SU-DHL-6 (cell line): ENCODE data around the gene ALPK3.

ENCODE experiments used
- H2AFZ ChIP-seq: fragments of 200-600 bp; sonication (generic); 2 replicates; pipeline ENCODE4 v1.6.1; 2014; ENCODE audit warnings: low read depth, mild to moderate bottlenecking, moderate library complexity, mixed read lengths, antibody characterized with exemption, low read length; ENCODE audit not compliant: severe bottlenecking
- H3F3A ChIP-seq: fragments of 200-600 bp; shearing (Covaris generic); 2 replicates; pipeline ENCODE4 v1.6.0; 2016; ENCODE audit warnings: antibody characterized with exemption, mild to moderate bottlenecking; ENCODE audit not compliant: insufficient read depth
- H3K27ac ChIP-seq: fragments of 200-600 bp; sonication (generic); 2 replicates; pipeline ENCODE4 v1.5.1; 2016; ENCODE audit warnings: low read depth, mild to moderate bottlenecking, low read length, moderate library complexity, mixed read lengths
- H3K27me3 ChIP-seq: fragments of 200-600 bp; sonication (generic), shearing (Covaris generic); 2 replicates; pipeline ENCODE4 v1.6.0; 2014; ENCODE audit warnings: mild to moderate bottlenecking, low read length
- H3K36me3 ChIP-seq: fragments of 200-600 bp; sonication (generic); 2 replicates; pipeline ENCODE4 v1.6.1; 2014; ENCODE audit warnings: mild to moderate bottlenecking, low read length, mixed read lengths
- H3K4me2 ChIP-seq: fragments of 300-600, 200-600 bp; shearing (Covaris generic), sonication (generic); 2 replicates; pipeline ENCODE4 v1.6.0; 2014; ENCODE audit warnings: low read length, low read depth, mild to moderate bottlenecking; ENCODE audit not compliant: poor library complexity, severe bottlenecking
- H3K4me3 ChIP-seq: fragments of 200-600 bp; sonication (generic); 2 replicates; pipeline ENCODE4 v1.5.1; 2014; ENCODE audit warnings: antibody characterized with exemption, low read length, mild to moderate bottlenecking, mixed read lengths; ENCODE audit not compliant: insufficient read depth, poor library complexity, severe bottlenecking
- H3K79me2 ChIP-seq: fragments of 200-600 bp; sonication (generic); 2 replicates; pipeline ENCODE4 v1.6.1; 2014; ENCODE audit warnings: mild to moderate bottlenecking, low read length, moderate library complexity; ENCODE audit not compliant: insufficient read depth
- H3K9ac ChIP-seq: fragments of 200-600 bp; sonication (generic); 2 replicates; pipeline ENCODE4 v1.7.0; 2014; ENCODE audit warnings: mild to moderate bottlenecking, low read length
- H3K9me2 ChIP-seq: fragments of 200-600 bp; sonication (generic); replicated peaks from 2 replicates; pipeline ENCODE4 v1.6.1; 2014; ENCODE audit warnings: low read length; ENCODE audit not compliant: insufficient read depth
- H3K9me3 ChIP-seq: fragments of 200-600 bp; sonication (generic); 2 replicates; pipeline ENCODE4 v1.6.1; 2014; ENCODE audit warnings: low read length, mixed read lengths; ENCODE audit not compliant: insufficient read depth
- H4K20me1 ChIP-seq: fragments of 200-600 bp; sonication (generic); 2 replicates; pipeline ENCODE4 v1.6.1; 2014; ENCODE audit warnings: low read depth, mild to moderate bottlenecking, antibody characterized with exemption, low read length, moderate library complexity, mixed read lengths
- CTCF ChIP-seq: fragments of 200-600 bp; sonication (generic); IDR thresholded peaks from one replicate; pipeline ENCODE4 v1.5.1; 2017; ENCODE audit warnings: antibody characterized with exemption, mild to moderate bottlenecking, low read length, moderate library complexity; ENCODE audit not compliant: insufficient read depth, poor library complexity, severe bottlenecking
- EZH2phosphoT487 ChIP-seq: fragments of 200-600 bp; sonication (generic), shearing (Covaris generic); conservative IDR thresholded peaks from 2 replicates; pipeline ENCODE4 v1.6.1; 2018; ENCODE audit warnings: mild to moderate bottlenecking, antibody characterized with exemption, low read length, moderate library complexity, mixed read lengths

Gene ALPK3

GRCh38 chr15:84811828-84812227, 5.3 kb upstream of the ALPK3 start:
- Histone ChIP-seq H3K27ac (no peak overlapping the region), H4K20me1 (no peaks in the 10 kb centered on the region), H3F3A (no peaks in the 10 kb centered on the region), H3K4me3 (no peak overlapping the region), H3K27me3 (no peaks in the 10 kb centered on the region), H3K79me2 (no peaks in the 10 kb centered on the region), H2AFZ (no peak overlapping the region), H3K36me3 (no peaks in the 10 kb centered on the region), H3K9me3 (no peaks in the 10 kb centered on the region), H3K9me2 (no peaks in the 10 kb centered on the region), H3K9ac (no peak overlapping the region), H3K4me2 (no peak overlapping the region)
- TF ChIP-seq CTCF (no peak), EZH2phosphoT487 (no peak)

- no peak overlapping the region for H3K27ac ChIP-seq
- no peaks in the 10 kb centered on the region for H3K9me2 ChIP-seq
- H3K4me2 ChIP-seq, result no peak overlapping the region
- H3K9me3 ChIP-seq, result no peaks in the 10 kb centered on the region
- H3K79me2 ChIP-seq, result no peaks in the 10 kb centered on the region
- H3K27me3 ChIP-seq, result no peaks in the 10 kb centered on the region
- H3K4me3 ChIP-seq, result no peak overlapping the region
- no peaks in the 10 kb centered on the region for H3F3A ChIP-seq
- no peak overlapping the region for H2AFZ ChIP-seq
- TF ChIP-seq EZH2phosphoT487 (no peak), CTCF (no peak)
- no peak overlapping the region for H3K9ac ChIP-seq
- H4K20me1 ChIP-seq, result no peaks in the 10 kb centered on the region
- no peaks in the 10 kb centered on the region for H3K36me3 ChIP-seq
Measured at GRCh38 chr15:84812842-84813241, 4.3 kb upstream of the ALPK3 start.

- Histone ChIP-seq H3F3A (no peaks in the 10 kb centered on the region), H3K4me2 (no peak overlapping the region), H3K27ac (no peak overlapping the region), H3K9me2 (no peaks in the 10 kb centered on the region), H3K79me2 (no peaks in the 10 kb centered on the region), H3K9me3 (no peaks in the 10 kb centered on the region), H2AFZ (no peak overlapping the region), H3K9ac (no peak overlapping the region), H3K27me3 (no peaks in the 10 kb centered on the region), H3K4me3 (no peak overlapping the region), H3K36me3 (no peaks in the 10 kb centered on the region), H4K20me1 (no peaks in the 10 kb centered on the region)
- TF ChIP-seq CTCF (no peak), EZH2phosphoT487 (no peak)
Measured at GRCh38 chr15:84813435-84813834, 3.7 kb upstream of the ALPK3 start.
